Measurements from ENCODE around the gene UBE2D3.
"Not testable (repeated sequence)": the region's sequence is repeated elsewhere in the genome, so short reads cannot be mapped to it uniquely, and the experiment has no call there.

UBE2D3 gene

DNA sequence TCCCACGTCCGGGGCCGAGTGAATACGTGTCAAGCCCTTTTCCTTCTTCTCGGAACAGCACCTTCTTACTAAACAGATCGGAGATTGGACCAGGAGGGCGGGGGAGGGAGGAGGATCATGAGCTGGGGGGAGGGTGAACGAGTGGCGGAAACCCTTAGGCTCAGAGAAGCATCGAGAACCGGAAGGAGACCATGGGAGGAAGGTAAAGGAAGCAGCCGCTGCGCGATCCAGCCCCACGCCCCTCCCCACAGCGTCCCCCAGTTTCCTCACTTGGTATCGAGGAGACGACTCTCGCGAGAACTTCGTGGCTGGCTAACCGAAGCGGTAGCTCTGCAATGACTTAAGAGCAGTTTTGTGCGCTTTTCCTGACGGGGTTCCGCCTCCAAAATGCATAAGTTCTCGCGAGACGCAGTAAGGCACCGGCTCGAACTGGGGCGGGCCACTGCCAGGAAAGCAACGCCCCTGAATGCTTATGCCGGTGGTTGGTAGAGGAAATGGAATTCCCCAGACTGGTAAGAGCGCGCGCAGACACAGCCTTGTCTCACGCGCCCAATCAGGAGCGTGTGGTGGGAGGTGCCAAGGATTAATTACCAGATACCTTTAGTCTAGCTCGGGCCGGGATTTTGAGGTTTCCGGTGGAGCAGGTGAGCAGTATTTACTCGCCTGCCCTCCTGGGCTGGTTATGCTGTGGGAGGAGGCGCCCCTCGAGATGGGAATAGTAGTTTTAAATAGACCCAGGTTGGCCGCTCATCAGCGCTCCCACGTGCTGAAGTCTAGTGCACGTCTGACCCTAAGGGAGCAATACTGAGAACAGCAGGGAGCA, 534 bp upstream of the UBE2D3 start:
- no peaks in the 10 kb centered on the region for H3K9me3 ChIP-seq (ENCODE audit: control insufficient read depth, low read length)
- no peaks in the 10 kb centered on the region for H3K27me3 ChIP-seq (ENCODE audit: control insufficient read depth, insufficient read depth, low read length)
- peak overlapping the region; percentile 99 for H3K9ac ChIP-seq (ENCODE audit: low read length)
- H3K36me3 ChIP-seq (ENCODE audit: control insufficient read depth, insufficient read depth, low read length) = no peaks in the 10 kb centered on the region
- H3K4me3 ChIP-seq (ENCODE audit: low read length) = peak overlapping the region; percentile 94
- H3K4me1 ChIP-seq (ENCODE audit: control insufficient read depth, insufficient read depth, low read length) = peaks cover 20% of the 10 kb centered on the region

DNA sequence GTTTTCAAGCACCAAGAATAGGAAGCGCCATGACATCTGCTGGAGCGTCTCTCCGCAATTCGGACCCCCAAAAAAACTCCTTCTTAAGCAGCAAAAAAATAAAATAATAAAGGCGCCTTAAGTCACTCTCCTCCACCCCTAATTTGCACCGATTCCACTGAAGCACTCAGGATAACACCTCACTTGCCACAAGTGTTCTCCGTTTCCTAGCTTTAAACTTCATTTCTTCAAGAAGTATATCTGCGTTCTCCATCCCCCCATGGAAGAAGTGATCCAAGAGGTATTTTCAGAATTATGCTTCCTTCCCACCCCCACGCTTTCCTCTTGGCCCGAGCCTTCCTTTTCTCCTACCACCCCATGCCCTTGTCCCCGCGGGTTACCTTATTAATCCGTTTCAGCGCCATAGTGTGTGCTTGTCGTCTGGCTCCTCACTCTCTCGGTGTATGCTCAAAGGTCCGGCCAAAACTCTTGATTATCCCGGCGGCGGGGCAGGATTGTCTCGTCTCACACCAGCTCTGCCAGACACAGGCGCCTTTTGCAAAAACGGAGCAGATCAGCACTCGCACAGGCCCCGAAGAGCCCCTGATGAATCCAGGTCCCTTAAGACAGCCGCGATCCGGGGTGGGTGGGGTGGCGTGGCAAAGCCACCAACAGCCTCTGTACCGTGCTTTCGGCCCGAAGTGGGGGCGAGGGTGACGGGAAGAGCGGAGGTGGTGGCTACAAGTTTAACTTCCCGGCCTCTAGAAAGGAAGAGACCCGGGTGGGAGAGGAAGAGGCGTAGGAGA, 1.1 kb downstream of the UBE2D3 start:
- Histone ChIP-seq H3K4me3 (ENCODE audit: low read length) (peak overlapping the region; percentile 94), H3K9me3 (ENCODE audit: control insufficient read depth, low read length) (no peaks in the 10 kb centered on the region), H3K4me1 (ENCODE audit: control insufficient read depth, insufficient read depth, low read length) (peaks cover 20% of the 10 kb centered on the region), H3K36me3 (ENCODE audit: control insufficient read depth, insufficient read depth, low read length) (no peaks in the 10 kb centered on the region), H3K9ac (ENCODE audit: low read length) (peak overlapping the region; percentile 99), H3K27me3 (ENCODE audit: control insufficient read depth, insufficient read depth, low read length) (no peaks in the 10 kb centered on the region)

DNA sequence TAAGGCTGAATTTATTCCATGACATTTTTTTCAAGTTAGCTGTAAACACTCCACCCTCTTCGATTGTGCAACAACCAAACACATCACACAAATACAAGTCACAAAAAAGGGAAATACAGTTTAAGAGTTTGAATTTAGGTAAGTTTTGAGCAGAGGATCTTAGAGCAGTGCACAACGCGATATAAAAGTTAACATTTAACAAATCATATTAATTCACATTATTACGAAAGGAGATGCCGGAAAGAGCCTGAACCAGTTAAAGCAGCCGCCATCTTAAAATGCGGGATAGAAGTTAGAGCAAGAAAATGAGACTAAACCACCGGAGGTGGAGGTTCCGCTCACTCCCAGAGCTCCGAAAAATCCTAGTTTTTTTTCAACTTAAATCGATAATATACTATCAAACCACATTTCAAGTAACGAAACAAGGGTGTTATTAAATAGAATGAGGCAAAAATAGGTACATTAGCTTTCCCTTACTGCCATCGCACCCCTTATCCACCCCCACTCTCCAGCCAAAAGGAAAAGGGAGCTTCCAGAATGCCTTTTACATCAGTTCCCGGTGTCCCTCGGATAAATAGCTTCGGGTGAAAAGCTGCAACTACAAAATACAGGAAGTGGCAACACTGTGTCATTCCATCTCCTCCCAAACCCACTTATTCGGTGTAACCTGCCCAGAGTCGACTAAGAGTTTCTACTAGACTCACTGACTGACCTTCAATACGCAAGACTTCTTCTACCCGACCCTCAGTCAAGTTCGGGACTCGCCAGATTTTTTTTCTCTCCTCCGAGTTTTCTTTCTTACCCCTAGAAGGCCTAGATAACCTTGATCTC, 1.9 kb downstream of the UBE2D3 start:
- Histone ChIP-seq H3K4me1 (ENCODE audit: control insufficient read depth, insufficient read depth, low read length) (peaks cover 22% of the 10 kb centered on the region), H3K27me3 (ENCODE audit: control insufficient read depth, insufficient read depth, low read length) (no peaks in the 10 kb centered on the region), H3K36me3 (ENCODE audit: control insufficient read depth, insufficient read depth, low read length) (no peaks in the 10 kb centered on the region), H3K4me3 (ENCODE audit: low read length) (peak overlapping the region; percentile 94), H3K9me3 (ENCODE audit: control insufficient read depth, low read length) (no peaks in the 10 kb centered on the region), H3K9ac (ENCODE audit: low read length) (peak overlapping the region; percentile 99)

DNA sequence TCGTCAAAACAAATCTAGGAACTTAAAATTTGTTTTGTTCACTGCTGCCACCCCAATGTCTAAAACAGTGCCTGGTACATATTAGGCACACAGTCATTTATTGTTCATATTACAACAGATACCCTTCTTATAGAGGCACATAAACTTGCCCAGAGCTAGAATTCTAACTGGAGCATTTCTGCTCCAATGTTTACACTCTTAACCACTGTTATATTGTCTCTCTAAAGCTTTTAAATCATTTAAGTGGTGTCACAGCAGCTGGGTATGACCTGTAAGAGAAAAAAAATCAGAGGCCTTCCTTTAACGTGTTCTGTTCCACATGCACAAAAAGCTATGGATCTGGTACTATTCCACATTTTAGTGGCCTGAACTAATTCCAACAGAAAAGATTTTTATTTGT, 3.0 kb downstream of the UBE2D3 start:
- Histone ChIP-seq H3K36me3 (ENCODE audit: control insufficient read depth, insufficient read depth, low read length) (no peaks in the 10 kb centered on the region), H3K27me3 (ENCODE audit: control insufficient read depth, insufficient read depth, low read length) (no peaks in the 10 kb centered on the region), H3K4me1 (ENCODE audit: control insufficient read depth, insufficient read depth, low read length) (peaks cover 31% of the 10 kb centered on the region), H3K4me3 (ENCODE audit: low read length) (no peak overlapping the region), H3K9ac (ENCODE audit: low read length) (peak overlapping the region; percentile 99), H3K9me3 (ENCODE audit: control insufficient read depth, low read length) (no peaks in the 10 kb centered on the region)

DNA sequence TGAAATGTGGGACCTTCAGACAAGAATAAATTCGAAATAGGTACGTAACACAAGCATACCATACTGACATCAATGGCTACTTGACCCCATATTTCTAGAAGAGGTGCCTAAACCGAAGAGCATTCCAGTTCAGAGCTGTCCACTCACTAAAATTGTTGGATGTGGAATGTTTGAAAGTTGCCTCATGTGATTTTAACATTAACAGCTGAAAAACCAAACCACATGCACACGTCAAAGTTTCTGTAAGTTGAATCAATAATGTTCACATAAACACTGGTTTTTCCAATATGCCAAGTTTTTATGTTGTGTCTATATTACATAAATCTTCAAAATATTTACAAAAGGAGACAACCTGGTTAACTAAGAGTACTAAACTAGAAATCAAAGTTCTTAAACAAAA, 3.5 kb downstream of the UBE2D3 start:
- Histone ChIP-seq H3K27me3 (ENCODE audit: control insufficient read depth, insufficient read depth, low read length) (no peaks in the 10 kb centered on the region), H3K9me3 (ENCODE audit: control insufficient read depth, low read length) (no peaks in the 10 kb centered on the region), H3K4me1 (ENCODE audit: control insufficient read depth, insufficient read depth, low read length) (peaks cover 28% of the 10 kb centered on the region), H3K9ac (ENCODE audit: low read length) (peak overlapping the region; percentile 99), H3K4me3 (ENCODE audit: low read length) (no peak overlapping the region), H3K36me3 (ENCODE audit: control insufficient read depth, insufficient read depth, low read length) (no peaks in the 10 kb centered on the region)

DNA sequence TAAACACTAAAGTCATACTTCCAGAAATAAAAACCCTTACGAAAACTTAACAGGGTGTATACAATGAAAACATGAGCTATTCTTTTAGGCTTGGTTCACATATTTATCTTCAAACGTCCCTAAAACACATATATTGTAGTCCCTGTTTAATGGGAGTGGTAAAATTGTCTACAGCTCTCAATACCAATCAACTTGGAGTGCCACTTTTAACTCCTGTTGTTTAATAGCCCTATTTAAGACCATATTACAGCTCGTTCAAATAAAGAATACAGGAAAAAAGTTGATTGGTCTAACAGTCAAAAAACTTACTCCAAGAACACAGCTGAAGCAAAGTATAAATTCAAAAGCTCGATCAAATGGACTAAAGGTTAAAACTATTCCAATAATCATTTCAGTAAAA, 3.9 kb downstream of the UBE2D3 start:
- no peak overlapping the region for H3K9ac ChIP-seq (ENCODE audit: low read length)
- no peak overlapping the region for H3K4me3 ChIP-seq (ENCODE audit: low read length)
- H3K9me3 ChIP-seq (ENCODE audit: control insufficient read depth, low read length) = no peaks in the 10 kb centered on the region
- H3K36me3 ChIP-seq (ENCODE audit: control insufficient read depth, insufficient read depth, low read length) = no peaks in the 10 kb centered on the region
- no peaks in the 10 kb centered on the region for H3K27me3 ChIP-seq (ENCODE audit: control insufficient read depth, insufficient read depth, low read length)
- H3K4me1 ChIP-seq (ENCODE audit: control insufficient read depth, insufficient read depth, low read length) = peaks cover 28% of the 10 kb centered on the region

DNA sequence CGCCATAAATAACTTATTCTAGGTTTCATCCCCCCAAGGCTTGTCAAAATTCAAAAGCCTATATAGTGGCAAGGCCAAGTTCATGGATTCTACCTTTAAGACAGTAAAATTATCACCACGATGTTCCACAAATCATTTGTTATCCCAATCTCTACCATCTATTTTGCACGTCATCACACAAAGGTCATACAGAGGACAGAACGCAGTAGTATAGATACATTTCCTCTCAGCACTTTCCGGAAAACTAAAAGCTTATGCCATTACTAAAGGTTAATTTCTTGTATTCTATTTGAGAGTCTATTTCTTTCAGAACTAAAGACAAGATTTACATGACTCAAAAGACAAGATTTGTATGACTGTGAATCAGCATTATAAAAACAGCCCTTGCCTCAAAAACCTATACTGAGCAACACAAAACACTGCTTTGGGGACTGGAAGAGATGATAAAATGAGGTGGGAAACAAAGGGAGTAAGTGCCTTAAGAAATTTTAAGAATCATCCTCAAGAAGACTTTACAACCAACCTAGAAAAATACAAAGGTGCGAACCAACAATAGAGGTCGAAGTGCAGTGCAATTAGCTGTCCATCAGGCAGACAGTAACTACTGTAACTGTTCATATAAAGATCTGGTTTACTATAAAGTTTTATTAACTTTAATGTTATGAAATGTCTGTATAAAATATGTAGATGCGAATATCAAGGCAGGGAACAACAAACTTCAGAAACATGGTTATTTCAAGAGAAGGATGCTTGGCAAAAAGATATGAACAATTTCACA, 7.6 kb downstream of the UBE2D3 start:
- Histone ChIP-seq H3K9me3 (ENCODE audit: control insufficient read depth, low read length) (no peaks in the 10 kb centered on the region), H3K4me1 (ENCODE audit: control insufficient read depth, insufficient read depth, low read length) (peaks cover 36% of the 10 kb centered on the region), H3K36me3 (ENCODE audit: control insufficient read depth, insufficient read depth, low read length) (no peaks in the 10 kb centered on the region), H3K27me3 (ENCODE audit: control insufficient read depth, insufficient read depth, low read length) (no peaks in the 10 kb centered on the region), H3K9ac (ENCODE audit: low read length) (no peak overlapping the region), H3K4me3 (ENCODE audit: low read length) (no peak overlapping the region)

DNA sequence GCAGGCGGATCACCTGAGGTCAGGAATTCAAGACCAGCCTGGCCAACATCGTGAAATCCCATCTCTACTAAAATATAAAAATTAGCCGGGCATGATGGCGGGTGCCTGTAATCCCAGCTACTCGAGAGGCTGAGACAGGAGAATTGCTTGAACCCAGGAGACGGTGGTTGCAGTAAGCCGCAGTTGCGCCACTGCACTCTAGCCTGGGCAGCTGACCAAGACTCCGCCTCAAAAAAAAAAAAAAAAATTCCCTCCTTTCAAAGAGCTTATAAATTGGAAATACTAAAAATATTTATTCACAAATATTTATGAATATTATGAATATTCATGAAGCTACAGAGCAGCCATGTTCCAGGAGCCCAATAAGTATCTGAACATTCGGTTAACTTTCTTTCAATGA, 8.3 kb downstream of the UBE2D3 start:
- not testable (repeated sequence) for H3K36me3 ChIP-seq (ENCODE audit: control insufficient read depth, insufficient read depth, low read length); H3K4me3 ChIP-seq (ENCODE audit: low read length); H3K9ac ChIP-seq (ENCODE audit: low read length); H3K9me3 ChIP-seq (ENCODE audit: control insufficient read depth, low read length); H3K27me3 ChIP-seq (ENCODE audit: control insufficient read depth, insufficient read depth, low read length)
- peaks cover 32% of the 10 kb centered on the region for H3K4me1 ChIP-seq (ENCODE audit: control insufficient read depth, insufficient read depth, low read length)

DNA sequence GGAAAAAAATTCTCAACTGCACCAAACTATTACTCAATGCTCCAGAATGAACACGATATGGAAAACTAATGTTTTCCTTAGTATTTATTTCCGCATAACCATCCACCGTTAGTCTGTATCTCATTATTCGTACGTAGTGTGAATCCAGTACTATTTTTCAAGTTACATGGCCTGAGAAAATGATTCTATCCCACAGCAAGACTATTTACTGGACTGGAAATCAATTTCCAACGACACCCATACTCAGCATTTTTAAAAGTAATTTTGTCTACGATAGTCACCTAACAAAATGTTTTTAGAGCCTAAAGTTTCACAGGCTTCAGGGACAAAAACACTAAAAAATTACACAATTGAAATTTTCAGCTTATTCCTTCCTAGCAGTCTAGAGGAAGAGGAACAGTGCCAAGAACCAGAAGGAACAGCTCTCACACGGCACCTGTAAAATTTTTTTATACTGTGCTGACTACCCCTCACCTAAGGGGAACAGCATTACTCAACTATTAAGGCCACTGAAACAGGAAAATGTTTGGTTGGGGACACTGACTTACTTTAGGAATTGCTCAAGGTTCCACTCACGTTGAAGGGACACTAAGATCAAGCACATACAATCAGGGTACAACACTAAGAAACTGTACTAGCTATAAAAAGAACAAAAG, 9.6 kb downstream of the UBE2D3 start:
- H3K4me3 ChIP-seq (ENCODE audit: low read length) = no peak overlapping the region
- H3K27me3 ChIP-seq (ENCODE audit: control insufficient read depth, insufficient read depth, low read length) = no peaks in the 10 kb centered on the region
- H3K9me3 ChIP-seq (ENCODE audit: control insufficient read depth, low read length) = no peaks in the 10 kb centered on the region
- no peaks in the 10 kb centered on the region for H3K36me3 ChIP-seq (ENCODE audit: control insufficient read depth, insufficient read depth, low read length)
- H3K4me1 ChIP-seq (ENCODE audit: control insufficient read depth, insufficient read depth, low read length) = peaks cover 25% of the 10 kb centered on the region
- H3K9ac ChIP-seq (ENCODE audit: low read length) = no peak overlapping the region

DNA sequence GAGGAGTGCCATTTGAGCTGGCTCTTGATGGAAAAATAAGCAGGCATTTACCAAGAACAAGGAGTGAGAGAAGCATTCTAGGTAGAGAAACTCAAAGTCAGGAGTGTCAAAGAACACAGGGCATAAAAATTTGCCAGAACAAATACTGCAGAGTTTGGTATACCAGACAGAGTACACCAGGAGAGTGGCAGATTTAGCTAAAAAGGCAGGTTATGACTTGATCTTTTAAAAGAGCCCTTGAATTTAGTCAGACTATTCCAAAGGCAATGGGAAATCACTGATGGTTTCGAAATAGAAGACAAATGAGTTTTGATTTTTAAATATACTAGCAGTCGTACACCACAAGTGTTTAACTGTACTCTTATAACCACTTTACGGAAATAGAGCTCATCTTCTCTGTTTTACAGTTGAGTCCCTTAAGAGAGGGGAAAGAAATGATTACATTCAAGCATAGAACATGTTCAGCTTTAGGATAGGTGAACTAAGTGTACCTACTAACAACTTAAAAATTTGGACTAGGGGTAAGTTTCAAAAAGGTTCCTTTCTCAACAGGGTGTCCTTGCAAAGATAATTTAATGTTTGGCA, 10.2 kb downstream of the UBE2D3 start:
- Histone ChIP-seq H3K4me3 (ENCODE audit: low read length) (no peak overlapping the region), H3K9ac (ENCODE audit: low read length) (no peak overlapping the region), H3K27me3 (ENCODE audit: control insufficient read depth, insufficient read depth, low read length) (no peaks in the 10 kb centered on the region), H3K9me3 (ENCODE audit: control insufficient read depth, low read length) (no peaks in the 10 kb centered on the region), H3K4me1 (ENCODE audit: control insufficient read depth, insufficient read depth, low read length) (peaks cover 25% of the 10 kb centered on the region), H3K36me3 (ENCODE audit: control insufficient read depth, insufficient read depth, low read length) (no peaks in the 10 kb centered on the region)

DNA sequence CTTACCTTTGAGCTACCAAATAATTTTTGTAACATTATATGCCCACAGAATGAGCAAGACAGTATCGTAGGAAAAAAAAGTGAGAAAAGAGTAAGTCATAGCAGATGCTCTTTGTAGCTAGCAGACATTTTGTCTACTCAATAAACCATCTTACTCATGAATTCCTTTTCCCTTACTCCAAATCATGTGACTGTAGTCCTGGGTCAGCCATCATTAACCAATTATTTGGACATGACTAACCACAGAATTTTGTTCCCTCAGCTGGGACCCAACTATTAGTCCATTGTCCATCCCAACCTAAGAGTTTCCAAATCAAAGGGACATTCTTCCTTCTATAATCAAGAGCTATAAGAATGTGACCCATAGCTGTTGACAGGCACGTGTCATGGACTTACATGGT, 11.4 kb downstream of the UBE2D3 start:
- no peaks in the 10 kb centered on the region for H3K9me3 ChIP-seq (ENCODE audit: control insufficient read depth, low read length)
- H3K36me3 ChIP-seq (ENCODE audit: control insufficient read depth, insufficient read depth, low read length) = no peaks in the 10 kb centered on the region
- H3K27me3 ChIP-seq (ENCODE audit: control insufficient read depth, insufficient read depth, low read length) = no peaks in the 10 kb centered on the region
- no peak overlapping the region for H3K9ac ChIP-seq (ENCODE audit: low read length)
- H3K4me1 ChIP-seq (ENCODE audit: control insufficient read depth, insufficient read depth, low read length) = peaks cover 25% of the 10 kb centered on the region
- H3K4me3 ChIP-seq (ENCODE audit: low read length) = no peak overlapping the region

Measured in mucosa of stomach (tissue), 1 donor.